Endodermal cell (in vitro differentiated cells): ENCODE results near the gene CCDC69. TPM values are rescaled to one million over a fixed set of nuclear protein-coding genes. Genes with fewer than 3 reads are reported as not detected.
"Not testable (repeated sequence)": the region's sequence is repeated elsewhere in the genome, so short reads cannot be mapped to it uniquely, and the experiment has no call there.

ENCODE experiments used
- DNase-seq: peaks from one replicate; pipeline ENCODE4 v3.0.0-alpha.2; 2017
- H3K27ac ChIP-seq: 2 replicates; pipeline ENCODE4 v1.5.1; 2013; ENCODE audit warnings: mild to moderate bottlenecking, low read depth, low read length, moderate library complexity
- H3K27me3 ChIP-seq: 2 replicates; pipeline ENCODE4 v1.6.1; 2013; ENCODE audit warnings: mild to moderate bottlenecking, low read length, moderate library complexity; ENCODE audit not compliant: insufficient read depth, control insufficient read depth, poor library complexity, severe bottlenecking
- H3K36me3 ChIP-seq: 2 replicates; pipeline ENCODE4 v1.7.0; 2013; ENCODE audit warnings: mild to moderate bottlenecking, low read length, moderate library complexity; ENCODE audit not compliant: control insufficient read depth, insufficient read depth
- H3K4me1 ChIP-seq: one replicate; pipeline ENCODE4 v1.7.0; 2013; ENCODE audit warnings: low read length; ENCODE audit not compliant: control insufficient read depth, insufficient read depth
- H3K4me3 ChIP-seq: 2 replicates; pipeline ENCODE4 v1.5.1; 2013; ENCODE audit warnings: mild to moderate bottlenecking, low read length, moderate library complexity
- H3K9ac ChIP-seq: 2 replicates; pipeline ENCODE4 v1.6.1; 2013; ENCODE audit warnings: mild to moderate bottlenecking, low read length, moderate library complexity; ENCODE audit not compliant: poor library complexity, severe bottlenecking; ENCODE audit errors: extremely low read depth
- H3K9me3 ChIP-seq: 2 replicates; pipeline ENCODE4 v1.6.1; 2013; ENCODE audit warnings: mild to moderate bottlenecking, low read length, moderate library complexity; ENCODE audit not compliant: control insufficient read depth
- H3K27ac Mint-ChIP-seq: 2 replicates; pipeline ENCODE4 v1.8.0; 2020; ENCODE audit warnings: mixed read lengths
- H3K27me3 Mint-ChIP-seq: 2 replicates; pipeline ENCODE4 v1.8.0; 2021; ENCODE audit warnings: mild to moderate bottlenecking, mixed read lengths; ENCODE audit not compliant: insufficient read depth
- H3K36me3 Mint-ChIP-seq: 2 replicates; pipeline ENCODE4 v1.8.0; 2020; ENCODE audit warnings: low read depth, mixed read lengths
- H3K4me1 Mint-ChIP-seq: 2 replicates; pipeline ENCODE4 v1.8.0; 2020; ENCODE audit warnings: mixed read lengths
- H3K4me3 Mint-ChIP-seq: 2 replicates; pipeline ENCODE4 v1.8.0; 2020; ENCODE audit warnings: mild to moderate bottlenecking, moderate library complexity, mixed read lengths
- H3K9me3 Mint-ChIP-seq: 2 replicates; pipeline ENCODE4 v1.8.0; 2020; ENCODE audit warnings: mild to moderate bottlenecking, mixed read lengths
- CTCF ChIP-seq: fragments of 200-600 bp; sonication (generic); conservative IDR thresholded peaks from 2 replicates; pipeline ENCODE4 v1.5.0; 2021; ENCODE audit warnings: antibody characterized with exemption, mild to moderate bottlenecking
- WGBS, 2 experiments: methylation state at CpG; one replicate each; pipeline versions ENCODE4 v1.1.5 to v1.1.7; 2013; ENCODE audit warnings: missing lambda C conversion rate in 2 of 2, mixed read lengths in 1 of 2; ENCODE audit not compliant: insufficient coverage in 1 of 2, insufficient read length in 1 of 2; 5-methylcytosine and 5-hydroxymethylcytosine counted together
- total RNA-seq, 2 donors: library from RNA; stranded (reverse); fragmentation: NEBNext Ultra II Directional in 1 of 2; extraction: Animal tissue kit (Norgen Biotek cat#: 25700) in 1 of 2; gene quantifications; 2 replicates in 1 of 2; 3 replicates in 1 of 2; pipeline ENCODE4 v1.2.1, GENCODE V29; 2021

Gene CCDC69
- total RNA-seq, 2 donors from 2014 or later = 4.4 to 6.4 TPM

GRCh38 chr5:151240924-151241635 lies 17.2 kb upstream of the CCDC69 start:
- Histone ChIP-seq H3K4me1 (no peaks in the 10 kb centered on the region), H3K4me3 (no peak overlapping the region), H3K36me3 (no peaks in the 10 kb centered on the region), H3K9ac (no peak overlapping the region), H3K9me3 (peaks cover 10% of the 10 kb centered on the region), H3K27me3 (no peaks in the 10 kb centered on the region), H3K27ac (no peak overlapping the region)
- Mint-ChIP-seq H3K4me1 (peaks cover 10% of the 10 kb centered on the region), H3K27me3 (peaks cover 4% of the 10 kb centered on the region), H3K36me3 (no peaks in the 10 kb centered on the region), H3K4me3 (no peak overlapping the region), H3K9me3 (peaks cover 13% of the 10 kb centered on the region), H3K27ac (no peak overlapping the region)
- no peak for DNase-seq
- TF ChIP-seq CTCF = no peak
- WGBS, 2 experiments = 90 to 92% methylated on average over 2 of the region's 2 CpGs

GRCh38 chr5:151240268-151240835 lies 16.5 kb upstream of the CCDC69 start:
- not testable (repeated sequence) for H3K27ac Mint-ChIP-seq, DNase-seq, H3K4me3 Mint-ChIP-seq, H3K27ac ChIP-seq, H3K36me3 ChIP-seq, H3K4me1 ChIP-seq, H3K36me3 Mint-ChIP-seq, H3K27me3 ChIP-seq, H3K4me3 ChIP-seq, H3K4me1 Mint-ChIP-seq, H3K27me3 Mint-ChIP-seq, H3K9ac ChIP-seq, H3K9me3 ChIP-seq
- H3K9me3 Mint-ChIP-seq = peaks cover 13% of the 10 kb centered on the region
- WGBS, 2 experiments = 92 to 94% methylated on average over 6 to 10 of the region's 10 CpGs

DNA sequence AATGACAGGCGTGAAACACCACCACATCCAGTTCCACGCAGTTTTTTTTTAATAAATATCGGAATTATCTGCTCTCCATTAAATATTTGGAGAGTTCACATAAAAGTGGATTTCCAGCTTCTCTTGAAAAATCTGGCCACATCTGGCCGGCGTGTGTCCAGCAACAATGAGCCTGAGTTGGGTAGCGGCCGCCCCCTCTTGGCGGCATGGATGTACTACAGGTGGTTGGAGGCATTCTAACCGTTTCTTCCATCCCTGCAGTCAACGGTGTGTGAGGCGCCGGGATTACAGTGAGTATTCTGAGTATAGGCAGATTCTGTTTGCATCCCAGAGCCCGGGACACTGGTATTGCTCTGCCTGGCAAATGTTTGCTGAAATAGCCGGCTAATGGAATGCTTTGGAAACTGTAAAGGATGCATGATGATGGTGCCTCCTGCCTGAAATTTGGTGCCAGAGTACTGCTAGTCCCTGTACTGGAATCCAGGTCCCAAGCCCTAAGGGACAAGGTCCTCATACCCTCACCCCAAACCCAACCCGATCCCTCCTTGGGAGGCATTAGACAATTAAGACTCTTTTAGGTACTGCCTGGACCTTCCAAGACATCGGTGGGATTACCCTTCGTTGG lies 15.5 kb upstream of the CCDC69 start:
- Mint-ChIP-seq H3K27ac (no peak overlapping the region), H3K4me3 (no peak overlapping the region), H3K36me3 (no peaks in the 10 kb centered on the region), H3K27me3 (peaks cover 2% of the 10 kb centered on the region), H3K9me3 (peaks cover 13% of the 10 kb centered on the region), H3K4me1 (peaks cover 10% of the 10 kb centered on the region)
- TF ChIP-seq CTCF = peak; percentile 75
- Histone ChIP-seq H3K9me3 (peaks cover 10% of the 10 kb centered on the region), H3K4me3 (no peak overlapping the region), H3K9ac (no peak overlapping the region), H3K4me1 (no peaks in the 10 kb centered on the region), H3K27ac (no peak overlapping the region), H3K27me3 (no peaks in the 10 kb centered on the region), H3K36me3 (no peaks in the 10 kb centered on the region)
- peak; percentile 85 for DNase-seq
- WGBS, 2 experiments = 22 to 41% methylated on average over 6 to 17 of the region's 17 CpGs
